HepG2 (cell line): ENCODE measurements around the gene WDR49. TPM values are rescaled to one million over a fixed set of nuclear protein-coding genes. Genes with fewer than 3 reads are reported as not detected.

ENCODE experiments used
- ATAC-seq: fragments of 200-7000 bp; cut with Tn5 transposase; 3 replicates; pipeline ENCODE4 v1.9.1; 2020; ENCODE audit warnings: mild to moderate bottlenecking, moderate library complexity
- BruUV-seq: library from RNA; stranded (reverse); fragments of 400-500 nt; replicated peaks from 2 replicates; lab custom pipeline; 2021; lab: Mats Ljungman, UMichigan
- CTCF ChIA-PET: fragments of 300-600 bp; formaldehyde crosslinking; extraction: SDS; loops from one replicate; lab custom pipeline; 2021; ENCODE audit warnings: low total read pairs, inconsistent platforms, low intra/inter-chr PET ratio; lab: Yijun Ruan, JAX
- POLR2A ChIA-PET: fragments of 350-600 bp; sonication (Branson Sonifier 250); formaldehyde crosslinking; loops from one replicate; lab custom pipeline; 2020; ENCODE audit warnings: antibody characterized with exemption, inconsistent platforms; lab: Yijun Ruan, JAX
- DNase-seq: peaks from one replicate; pipeline ENCODE4 v3.0.0-alpha.2; 2015; ENCODE audit warnings: low spot score
- FAIRE-seq: peaks from 3 replicates; lab custom pipeline; 2011; peaks lifted over from hg19 to GRCh38; lab: Jason Lieb, UNC
- H2AFZ ChIP-seq: one replicate; pipeline ENCODE4 v1.6.1; 2011; ENCODE audit warnings: low read length, inconsistent platforms
- H3K27ac ChIP-seq: fragments of 300-600 bp; 3 replicates; pipeline ENCODE4 v1.8.0; 2011; ENCODE audit warnings: mixed run types, mild to moderate bottlenecking, mixed read lengths, low read length, inconsistent platforms; ENCODE audit not compliant: insufficient read depth; ENCODE audit errors: extremely low read length
- H3K27me3 ChIP-seq, 2 experiments: fragments of 200-600 bp in 1 of 2; 2 replicates in 1 of 2; 3 replicates in 1 of 2; pipeline versions ENCODE4 v1.6.0 to v1.8.0; 2011; ENCODE audit warnings: low read length in 2 of 2, mild to moderate bottlenecking in 2 of 2, moderate library complexity in 2 of 2, inconsistent platforms in 1 of 2; ENCODE audit not compliant: insufficient read depth in 2 of 2, control insufficient read depth in 1 of 2
- H3K36me3 ChIP-seq, 2 experiments: fragments of 200-600 bp in 1 of 2; replicated peaks in 1 of 2; 2 replicates in 1 of 2; 3 replicates in 1 of 2; pipeline versions ENCODE4 v1.5.1 to v1.8.0; 2011; ENCODE audit warnings: low read length in 2 of 2, inconsistent platforms in 1 of 2; ENCODE audit not compliant: insufficient read depth in 2 of 2, control insufficient read depth in 1 of 2
- H3K4me1 ChIP-seq: 2 replicates; pipeline ENCODE4 v1.5.1; 2012; ENCODE audit warnings: low read length, inconsistent platforms; ENCODE audit not compliant: insufficient read depth
- H3K4me2 ChIP-seq: 2 replicates; pipeline ENCODE4 v1.6.0; 2011; ENCODE audit warnings: low read depth, low read length, inconsistent platforms
- H3K4me3 ChIP-seq, 3 experiments: fragments of 200-600 bp in 1 of 3; sonication (generic), shearing (Covaris generic) in 1 of 3; replicated peaks in 1 of 3; 2 replicates each; pipeline ENCODE4 v1.5.1; 2011 to 2016; ENCODE audit warnings: low read length in 3 of 3, inconsistent platforms in 2 of 3, low read depth in 2 of 3, mild to moderate bottlenecking in 2 of 3, control low read depth in 1 of 3, mixed read lengths in 1 of 3; ENCODE audit not compliant: insufficient read depth in 1 of 3
- H3K79me2 ChIP-seq: one replicate; pipeline ENCODE4 v1.6.1; 2011; ENCODE audit warnings: low read length, inconsistent platforms; ENCODE audit not compliant: insufficient read depth
- H3K9ac ChIP-seq: 2 replicates; pipeline ENCODE4 v1.6.0; 2011; ENCODE audit warnings: mild to moderate bottlenecking, low read depth, low read length, inconsistent platforms; ENCODE audit not compliant: insufficient read depth
- H3K9me3 ChIP-seq: 2 replicates; pipeline ENCODE4 v1.5.1; 2012; ENCODE audit warnings: mild to moderate bottlenecking, low read length
- H4K20me1 ChIP-seq: 2 replicates; pipeline ENCODE4 v1.6.0; 2011; ENCODE audit warnings: inconsistent platforms, mild to moderate bottlenecking, low read length, moderate library complexity; ENCODE audit not compliant: insufficient read depth
- ARNT ChIP-seq: fragments of 450-650 bp; IDR thresholded peaks from 2 replicates; pipeline ENCODE4 v1.6.1; 2017
- CAMTA2 ChIP-seq: sonication (generic); formaldehyde crosslinking; IDR thresholded peaks from 2 replicates; pipeline ENCODE4 v1.4.0; 2020; ENCODE audit warnings: mild to moderate bottlenecking, missing genetic modification reagents, borderline replicate concordance
- CHD2 ChIP-seq: IDR thresholded peaks from 2 replicates; pipeline ENCODE4 v1.6.1; 2011; ENCODE audit warnings: low read depth, low read length, improper control_type of control experiment
- CREBL2 ChIP-seq: sonication (generic); formaldehyde crosslinking; IDR thresholded peaks from 2 replicates; pipeline ENCODE4 v1.8.1; 2023; ENCODE audit warnings: missing genetic modification reagents, mild to moderate bottlenecking, borderline replicate concordance
- GATAD1 ChIP-seq: IDR thresholded peaks from 2 replicates; pipeline ENCODE4 v1.6.1; 2016; ENCODE audit warnings: missing genetic modification reagents, missing compliant biosample characterization
- HMG20A ChIP-seq: IDR thresholded peaks from 2 replicates; pipeline ENCODE4 v1.6.1; 2016; ENCODE audit warnings: borderline replicate concordance
- KAT7 ChIP-seq: IDR thresholded peaks from 2 replicates; pipeline ENCODE4 v1.6.1; 2018; ENCODE audit warnings: borderline replicate concordance, missing compliant biosample characterization
- TOPORS ChIP-seq: sonication (generic); formaldehyde crosslinking; IDR thresholded peaks from 2 replicates; pipeline ENCODE4 v1.8.0; 2023; ENCODE audit warnings: mild to moderate bottlenecking, missing genetic modification reagents
- WIZ ChIP-seq: sonication (generic); formaldehyde crosslinking; IDR thresholded peaks from 2 replicates; pipeline ENCODE4 v1.5.1; 2020; ENCODE audit warnings: mild to moderate bottlenecking, missing genetic modification reagents
- ZNF232 ChIP-seq: sonication (generic); formaldehyde crosslinking; IDR thresholded peaks from 2 replicates; pipeline ENCODE4 v1.4.0; 2020; ENCODE audit warnings: missing genetic modification reagents, borderline replicate concordance
- ZNF562 ChIP-seq: sonication (generic); formaldehyde crosslinking; IDR thresholded peaks from 2 replicates; pipeline ENCODE4 v1.8.0; 2022; ENCODE audit warnings: missing genetic modification reagents, borderline replicate concordance
- WGBS: methylation state at CpG from one replicate; pipeline ENCODE4 v1.1.6; 2017; ENCODE audit warnings: low lambda C conversion rate; 5-methylcytosine and 5-hydroxymethylcytosine counted together
- in situ Hi-C: cut with HindIII; loops from 2 replicates; pipeline ENCODE4 v1.10.0; 2017; ENCODE audit warnings: low pct_unique_long_range_greater_than_20kb; ENCODE audit not compliant: extremely low pct_ligation_motif_present
- intact Hi-C: fragments of 100-400 bp; cut with micrococcal nuclease; formaldehyde crosslinking; loops from one replicate; pipeline ENCODE4 v1.10.0; 2022; ENCODE audit not compliant: unreplicated experiment
- polyA plus RNA-seq, 8 experiments: library from polyadenylated mRNA; depleted of rRNA in 3 of 8; stranded (reverse) in 7 of 8; unstranded in 1 of 8; fragments of >200 nt; fragmentation: Illumina TruSeq in 4 of 8; extraction: Trizol in 4 of 8; gene quantifications; 2 replicates each; pipeline versions ENCODE4 v1.2.1 to v1.2.3, GENCODE V29; 2011 to 2016; ENCODE audit warnings: low read depth in 4 of 8, missing spikeins in 1 of 8, mixed read lengths in 1 of 8; ENCODE audit not compliant: insufficient read depth in 1 of 8
- total RNA-seq, 5 experiments: library from RNA; depleted of rRNA; stranded (reverse); fragments of >200 nt; fragmentation: Illumina TruSeq; extraction: Trizol; gene quantifications; 2 replicates each; pipeline ENCODE4 v1.2.3, GENCODE V29; 2016; ENCODE audit warnings: low read depth in 1 of 5
- TF ChIP-seq, protein P1 (sequence below): sonication (generic); formaldehyde crosslinking; IDR thresholded peaks from 2 replicates; pipeline ENCODE4 v1.5.0; 2020; ENCODE audit warnings: mild to moderate bottlenecking, missing genetic modification reagents
- TF ChIP-seq, protein P2 (sequence below): IDR thresholded peaks from 2 replicates; pipeline ENCODE4 v1.6.1; 2012; ENCODE audit warnings: inconsistent platforms
- TF ChIP-seq, protein P3 (sequence below): sonication (generic); formaldehyde crosslinking; IDR thresholded peaks from 2 replicates; pipeline ENCODE4 v1.4.0; 2020; ENCODE audit warnings: missing genetic modification reagents
- TF ChIP-seq, protein P4 (sequence below): sonication (generic); formaldehyde crosslinking; IDR thresholded peaks from 2 replicates; pipeline ENCODE4 v1.8.1; 2023; ENCODE audit warnings: mild to moderate bottlenecking, missing genetic modification reagents

WDR49 gene
- total and polyA plus RNA-seq, 2 of the 13 experiments (the other 11 are each of a cell fraction or from before 2014, with no cell fraction given): 0.04 TPM; not detected in 1

DNA sequence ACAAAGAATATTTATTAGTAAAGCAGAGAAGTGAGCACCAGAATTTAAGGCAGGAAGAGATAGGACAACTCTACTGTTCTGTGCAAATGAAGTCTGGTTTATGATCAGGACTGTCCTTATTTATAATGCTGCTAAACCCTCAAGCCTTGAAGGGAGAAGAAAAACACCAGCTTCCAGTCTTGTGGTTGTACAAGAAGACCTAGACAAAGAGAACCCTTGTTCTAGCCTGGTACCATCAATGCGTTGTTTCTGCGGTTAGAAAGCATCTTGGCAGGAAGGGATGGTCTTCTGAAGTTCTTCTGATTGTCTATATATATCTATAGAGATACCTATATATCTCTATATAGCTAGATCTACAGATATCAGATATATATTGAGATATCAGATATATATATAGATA, 47.2 kb upstream of the WDR49 start:
- FAIRE-seq: no peak
- Histone ChIP-seq H3K79me2 (no peaks in the 10 kb centered on the region), H4K20me1 (no peaks in the 10 kb centered on the region), H3K27me3 (no peaks in the 10 kb centered on the region), H3K4me3 (no peak overlapping the region), H2AFZ (no peak overlapping the region), H3K36me3 (peaks cover 3 to 20% of the 10 kb centered on the region in 2 experiments; a peak in 3 of 5 replicates), H3K27ac (no peak overlapping the region), H3K4me2 (no peak overlapping the region), H3K9me3 (no peaks in the 10 kb centered on the region), H3K4me1 (no peaks in the 10 kb centered on the region), H3K9ac (no peak overlapping the region)
- ChIA-PET POLR2A (no interaction called here), CTCF (no interaction called here)
- no TSS peak for BruUV-seq
- 100% methylated on average over 2 of the region's 2 CpGs for WGBS
- no peak for DNase-seq
- intact Hi-C loops (no loop called here), in situ Hi-C loops (no loop called here)
- ATAC-seq: no peak
- TF ChIP-seq KAT7 (no peak), CHD2 (no peak), GATAD1 (CRISPR knock-in tag) (no peak), ZNF562 (CRISPR knock-in tag) (no peak), HMG20A (CRISPR knock-in tag) (no peak), ARNT (no peak)

- peaks cover 3 to 28% of the 10 kb centered on the region in 2 experiments for H3K36me3 ChIP-seq
- no peak overlapping the region for H3K4me2 ChIP-seq
- no peaks in the 10 kb centered on the region for H3K4me1 ChIP-seq
- no peak overlapping the region for H3K27ac ChIP-seq
- no TSS peak for BruUV-seq
- H3K4me3 ChIP-seq: no peak overlapping the region
- FAIRE-seq (no peak), DNase-seq (no peak), ATAC-seq (no peak)
- ChIA-PET POLR2A (no interaction called here), CTCF (no interaction called here)
- intact Hi-C loops: no loop called here
- H2AFZ ChIP-seq: no peak overlapping the region
- H3K9ac ChIP-seq: no peak overlapping the region
- in situ Hi-C loops: no loop called here
- no peaks in the 10 kb centered on the region for H3K27me3 ChIP-seq
- H3K79me2 ChIP-seq: no peaks in the 10 kb centered on the region
- H3K9me3 ChIP-seq: no peaks in the 10 kb centered on the region
- H4K20me1 ChIP-seq: no peaks in the 10 kb centered on the region
- WGBS: 96% methylated on average over 4 of the region's 4 CpGs
- TF ChIP-seq CAMTA2 (no peak), ZNF232 (CRISPR knock-in tag) (no peak), WIZ (CRISPR knock-in tag) (no peak), CREBL2 (CRISPR knock-in tag) (no peak), TOPORS (CRISPR knock-in tag) (no peak)
- TF ChIP-seq, protein P1, sequence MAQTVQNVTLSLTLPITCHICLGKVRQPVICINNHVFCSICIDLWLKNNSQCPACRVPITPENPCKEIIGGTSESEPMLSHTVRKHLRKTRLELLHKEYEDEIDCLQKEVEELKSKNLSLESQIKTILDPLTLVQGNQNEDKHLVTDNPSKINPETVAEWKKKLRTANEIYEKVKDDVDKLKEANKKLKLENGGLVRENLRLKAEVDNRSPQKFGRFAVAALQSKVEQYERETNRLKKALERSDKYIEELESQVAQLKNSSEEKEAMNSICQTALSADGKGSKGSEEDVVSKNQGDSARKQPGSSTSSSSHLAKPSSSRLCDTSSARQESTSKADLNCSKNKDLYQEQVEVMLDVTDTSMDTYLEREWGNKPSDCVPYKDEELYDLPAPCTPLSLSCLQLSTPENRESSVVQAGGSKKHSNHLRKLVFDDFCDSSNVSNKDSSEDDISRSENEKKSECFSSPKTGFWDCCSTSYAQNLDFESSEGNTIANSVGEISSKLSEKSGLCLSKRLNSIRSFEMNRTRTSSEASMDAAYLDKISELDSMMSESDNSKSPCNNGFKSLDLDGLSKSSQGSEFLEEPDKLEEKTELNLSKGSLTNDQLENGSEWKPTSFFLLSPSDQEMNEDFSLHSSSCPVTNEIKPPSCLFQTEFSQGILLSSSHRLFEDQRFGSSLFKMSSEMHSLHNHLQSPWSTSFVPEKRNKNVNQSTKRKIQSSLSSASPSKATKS (CRISPR knock-in tag): no peak
- TF ChIP-seq, protein P2, sequence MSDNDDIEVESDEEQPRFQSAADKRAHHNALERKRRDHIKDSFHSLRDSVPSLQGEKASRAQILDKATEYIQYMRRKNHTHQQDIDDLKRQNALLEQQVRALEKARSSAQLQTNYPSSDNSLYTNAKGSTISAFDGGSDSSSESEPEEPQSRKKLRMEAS: no peak
- TF ChIP-seq, protein P3, sequence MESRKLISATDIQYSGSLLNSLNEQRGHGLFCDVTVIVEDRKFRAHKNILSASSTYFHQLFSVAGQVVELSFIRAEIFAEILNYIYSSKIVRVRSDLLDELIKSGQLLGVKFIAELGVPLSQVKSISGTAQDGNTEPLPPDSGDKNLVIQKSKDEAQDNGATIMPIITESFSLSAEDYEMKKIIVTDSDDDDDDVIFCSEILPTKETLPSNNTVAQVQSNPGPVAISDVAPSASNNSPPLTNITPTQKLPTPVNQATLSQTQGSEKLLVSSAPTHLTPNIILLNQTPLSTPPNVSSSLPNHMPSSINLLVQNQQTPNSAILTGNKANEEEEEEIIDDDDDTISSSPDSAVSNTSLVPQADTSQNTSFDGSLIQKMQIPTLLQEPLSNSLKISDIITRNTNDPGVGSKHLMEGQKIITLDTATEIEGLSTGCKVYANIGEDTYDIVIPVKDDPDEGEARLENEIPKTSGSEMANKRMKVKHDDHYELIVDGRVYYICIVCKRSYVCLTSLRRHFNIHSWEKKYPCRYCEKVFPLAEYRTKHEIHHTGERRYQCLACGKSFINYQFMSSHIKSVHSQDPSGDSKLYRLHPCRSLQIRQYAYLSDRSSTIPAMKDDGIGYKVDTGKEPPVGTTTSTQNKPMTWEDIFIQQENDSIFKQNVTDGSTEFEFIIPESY (CRISPR knock-in tag): no peak
- TF ChIP-seq, protein P4, sequence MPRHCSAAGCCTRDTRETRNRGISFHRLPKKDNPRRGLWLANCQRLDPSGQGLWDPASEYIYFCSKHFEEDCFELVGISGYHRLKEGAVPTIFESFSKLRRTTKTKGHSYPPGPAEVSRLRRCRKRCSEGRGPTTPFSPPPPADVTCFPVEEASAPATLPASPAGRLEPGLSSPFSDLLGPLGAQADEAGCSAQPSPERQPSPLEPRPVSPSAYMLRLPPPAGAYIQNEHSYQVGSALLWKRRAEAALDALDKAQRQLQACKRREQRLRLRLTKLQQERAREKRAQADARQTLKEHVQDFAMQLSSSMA (CRISPR knock-in tag): no peak
Measured at GRCh38 chr3:167700046-167700445, 46.3 kb upstream of the WDR49 start.
